ENCODE data around the gene TAGLN.

TAGLN gene

DNA sequence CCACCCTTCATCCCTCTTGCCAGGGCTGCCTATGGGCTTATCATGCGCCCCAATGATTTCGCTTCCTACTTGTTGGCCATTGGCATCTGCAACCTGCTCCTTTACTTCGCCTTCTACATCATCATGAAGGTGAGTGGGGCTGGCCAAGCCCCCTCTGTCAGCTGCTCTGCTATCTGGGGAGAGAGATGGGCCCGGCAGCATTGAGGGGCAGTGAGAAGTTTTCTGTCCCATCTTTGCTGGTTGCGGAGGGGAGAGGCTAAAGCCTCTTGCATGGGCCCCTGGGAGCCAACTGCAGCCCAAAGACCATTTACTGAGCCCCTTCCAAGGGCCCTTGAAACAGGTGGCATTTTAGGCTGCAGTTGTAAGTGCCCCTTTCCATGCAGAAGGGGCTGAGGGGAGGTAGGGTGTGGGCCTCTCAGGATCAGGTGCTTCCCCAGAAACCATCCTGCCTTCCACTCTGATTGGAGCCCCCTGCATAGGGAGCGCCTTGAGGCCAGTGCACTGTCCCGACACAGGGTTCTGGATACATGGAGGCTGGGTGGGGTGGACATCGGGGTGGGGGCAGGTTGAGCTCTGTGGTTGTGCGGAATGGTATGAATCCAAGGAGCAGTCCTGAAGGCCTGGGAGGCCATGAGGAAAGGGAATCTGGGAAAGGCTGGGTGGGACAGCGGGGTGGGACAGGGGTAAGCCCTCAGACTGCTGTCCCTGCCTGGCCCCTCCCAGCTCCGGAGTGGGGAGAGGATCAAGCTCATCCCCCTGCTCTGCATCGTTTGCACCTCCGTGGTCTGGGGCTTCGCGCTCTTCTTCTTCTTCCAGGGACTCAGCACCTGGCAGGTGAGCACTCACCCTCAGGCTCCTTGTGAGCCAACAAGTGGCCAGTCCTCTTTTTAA is 5.8 kb upstream of the TAGLN start:
- FAIRE-seq (no peak), DNase-seq (ENCODE audit: insufficient read length, low spot score) (no peak)
- TF ChIP-seq POU2F2 (IDR thresholded peaks at IDR 0.05; ENCODE audit: low read depth, low read length) (no peak), POLR2A (IDR thresholded peaks at IDR 0.05; ENCODE audit: low read depth, low read length) (no peak), SPI1 (IDR thresholded peaks at IDR 0.05; ENCODE audit: low read depth, low read length) (no peak), TAF1 (IDR thresholded peaks at IDR 0.05; ENCODE audit: low read depth, low read length) (no peak), POLR2AphosphoS5 (IDR thresholded peaks at IDR 0.05; ENCODE audit: low read depth, low read length) (no peak), PAX5 (IDR thresholded peaks at IDR 0.05; ENCODE audit: insufficient read depth, low read length, severe bottlenecking) (no peak)

GRCh38 chr11:117194267-117194666 is 4.9 kb upstream of the TAGLN start:
- DNase-seq (ENCODE audit: insufficient read length, low spot score) (no peak), FAIRE-seq (no peak)
- TF ChIP-seq PAX5 (IDR thresholded peaks at IDR 0.05; ENCODE audit: insufficient read depth, low read length, severe bottlenecking) (no peak), POU2F2 (IDR thresholded peaks at IDR 0.05; ENCODE audit: low read depth, low read length) (no peak), TAF1 (IDR thresholded peaks at IDR 0.05; ENCODE audit: low read depth, low read length) (no peak), POLR2AphosphoS5 (IDR thresholded peaks at IDR 0.05; ENCODE audit: low read depth, low read length) (no peak), SPI1 (IDR thresholded peaks at IDR 0.05; ENCODE audit: low read depth, low read length) (no peak), POLR2A (IDR thresholded peaks at IDR 0.05; ENCODE audit: low read depth, low read length) (no peak)

DNA sequence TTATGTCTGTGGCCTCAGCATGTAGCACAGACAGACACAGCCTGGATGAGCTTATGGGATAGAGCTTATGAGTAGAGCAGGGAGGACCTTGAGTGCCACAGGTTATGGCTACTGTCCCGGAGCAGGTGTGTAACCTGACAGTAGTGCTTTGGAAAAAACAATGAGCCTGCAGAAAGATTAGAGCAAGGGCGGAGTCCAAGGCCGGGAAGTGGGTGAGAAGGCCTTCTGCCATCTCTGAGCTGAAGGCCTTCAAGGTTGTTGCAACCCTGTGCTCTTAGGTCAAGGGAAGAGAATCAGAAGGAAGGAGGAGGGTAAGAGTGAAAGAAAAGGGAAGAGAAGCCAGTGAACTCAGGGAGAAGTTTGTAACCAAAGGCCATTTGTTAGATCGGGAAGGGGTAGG is 3.9 kb upstream of the TAGLN start:
- TF ChIP-seq POLR2AphosphoS5 (IDR thresholded peaks at IDR 0.05; ENCODE audit: low read depth, low read length), result no peak
- TF ChIP-seq TAF1 (IDR thresholded peaks at IDR 0.05; ENCODE audit: low read depth, low read length), result no peak
- TF ChIP-seq SPI1 (IDR thresholded peaks at IDR 0.05; ENCODE audit: low read depth, low read length), result no peak
- TF ChIP-seq POU2F2 (IDR thresholded peaks at IDR 0.05; ENCODE audit: low read depth, low read length), result no peak
- TF ChIP-seq PAX5 (IDR thresholded peaks at IDR 0.05; ENCODE audit: insufficient read depth, low read length, severe bottlenecking), result no peak
- no peak for TF ChIP-seq POLR2A (IDR thresholded peaks at IDR 0.05; ENCODE audit: low read depth, low read length)
- FAIRE-seq (no peak), DNase-seq (ENCODE audit: insufficient read length, low spot score) (no peak)

DNA sequence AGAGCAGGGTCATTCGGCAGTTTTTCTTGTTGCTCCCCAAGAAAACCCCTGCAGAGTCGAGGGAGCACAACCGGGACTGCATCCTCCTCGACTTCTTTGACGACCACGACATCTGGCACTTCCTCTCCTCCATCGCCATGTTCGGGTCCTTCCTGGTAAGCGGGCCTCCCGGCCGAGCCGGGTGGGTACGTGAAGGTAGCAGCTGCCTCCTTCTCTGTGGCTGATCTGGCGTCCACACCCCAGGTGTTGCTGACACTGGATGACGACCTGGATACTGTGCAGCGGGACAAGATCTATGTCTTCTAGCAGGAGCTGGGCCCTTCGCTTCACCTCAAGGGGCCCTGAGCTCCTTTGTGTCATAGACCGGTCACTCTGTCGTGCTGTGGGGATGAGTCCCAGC is 3.4 kb upstream of the TAGLN start:
- DNase-seq (ENCODE audit: insufficient read length, low spot score) (no peak), FAIRE-seq (no peak)

GRCh38 chr11:117197006-117197405 is 2.2 kb upstream of the TAGLN start:
- no peak for TF ChIP-seq POLR2AphosphoS5 (IDR thresholded peaks at IDR 0.05; ENCODE audit: low read depth, low read length)

More for the DNA sequence above, 3.4 kb upstream of the TAGLN start:
- TF ChIP-seq POLR2A (IDR thresholded peaks at IDR 0.05; ENCODE audit: low read depth, low read length), result no peak
- TF ChIP-seq POLR2AphosphoS5 (IDR thresholded peaks at IDR 0.05; ENCODE audit: low read depth, low read length), result no peak
- no peak for TF ChIP-seq PAX5 (IDR thresholded peaks at IDR 0.05; ENCODE audit: insufficient read depth, low read length, severe bottlenecking)
- TF ChIP-seq POU2F2 (IDR thresholded peaks at IDR 0.05; ENCODE audit: low read depth, low read length), result no peak
- no peak for TF ChIP-seq TAF1 (IDR thresholded peaks at IDR 0.05; ENCODE audit: low read depth, low read length)
- TF ChIP-seq SPI1 (IDR thresholded peaks at IDR 0.05; ENCODE audit: low read depth, low read length), result no peak

GRCh38 chr11:117197516-117198456 is 1.4 kb upstream of the TAGLN start:
- no peak for FAIRE-seq
- DNase-seq (ENCODE audit: insufficient read length, low spot score), result no peak
- TF ChIP-seq SPI1 (IDR thresholded peaks at IDR 0.05; ENCODE audit: low read depth, low read length), result no peak
- TF ChIP-seq POLR2A (IDR thresholded peaks at IDR 0.05; ENCODE audit: low read depth, low read length), result no peak

More at GRCh38 chr11:117197006-117197405, 2.2 kb upstream of the TAGLN start:
- FAIRE-seq (no peak), DNase-seq (ENCODE audit: insufficient read length, low spot score) (no peak)

GRCh38 chr11:117198613-117199012 is 557 bp upstream of the TAGLN start:
- no peak for FAIRE-seq
- DNase-seq (ENCODE audit: insufficient read length, low spot score), result no peak
- TF ChIP-seq TAF1 (IDR thresholded peaks at IDR 0.05; ENCODE audit: low read depth, low read length) (no peak), POU2F2 (IDR thresholded peaks at IDR 0.05; ENCODE audit: low read depth, low read length) (no peak), SPI1 (IDR thresholded peaks at IDR 0.05; ENCODE audit: low read depth, low read length) (no peak), POLR2A (IDR thresholded peaks at IDR 0.05; ENCODE audit: low read depth, low read length) (no peak), POLR2AphosphoS5 (IDR thresholded peaks at IDR 0.05; ENCODE audit: low read depth, low read length) (no peak), PAX5 (IDR thresholded peaks at IDR 0.05; ENCODE audit: insufficient read depth, low read length, severe bottlenecking) (no peak)

GRCh38 chr11:117199916-117200812 is 994 bp downstream of the TAGLN start:
- TF ChIP-seq SPI1 (IDR thresholded peaks at IDR 0.05; ENCODE audit: low read depth, low read length), result no peak
- no peak for TF ChIP-seq POLR2AphosphoS5 (IDR thresholded peaks at IDR 0.05; ENCODE audit: low read depth, low read length)
- no peak for TF ChIP-seq TAF1 (IDR thresholded peaks at IDR 0.05; ENCODE audit: low read depth, low read length)
- no peak for TF ChIP-seq PAX5 (IDR thresholded peaks at IDR 0.05; ENCODE audit: insufficient read depth, low read length, severe bottlenecking)
- TF ChIP-seq POU2F2 (IDR thresholded peaks at IDR 0.05; ENCODE audit: low read depth, low read length), result no peak
- TF ChIP-seq POLR2A (IDR thresholded peaks at IDR 0.05; ENCODE audit: low read depth, low read length), result no peak
- DNase-seq (ENCODE audit: insufficient read length, low spot score) (no peak), FAIRE-seq (no peak)
